ENCODE data around the gene BACH1.
"Not testable (repeated sequence)": the region's sequence is repeated elsewhere in the genome, so short reads cannot be mapped to it uniquely, and the experiment has no call there.

The BACH1 gene

GRCh38 chr21:29298348-29299045 lies at the start of gene BACH1:
TSS of gene BACH1 (plus strand) at chr21:29298922. CDS start at chr21:29321281, 22,359 bp downstream.
- DNase-seq: peak; percentile 89
- CTCF ChIA-PET: interaction anchor here (0.7 to 1.8 kb wide), 7 partner anchors 8 to 210 kb away, joined by 3 to 5 read pairs (median 4); no protein-coding TSS in a partner anchor
- H3K27ac Mint-ChIP-seq: peak within 1 kb of the TSS; percentile 52
- H3K4me1 Mint-ChIP-seq: peaks cover 63% of the 10 kb centered on the region
- H3K4me3 Mint-ChIP-seq: peak within 1 kb of the TSS; percentile 73
- H3K9me3 Mint-ChIP-seq: peaks cover 9% of the 10 kb centered on the region
- H3K27me3 Mint-ChIP-seq: no peaks in the 10 kb centered on the region
- peaks cover 4% of the 10 kb centered on the region for H3K36me3 Mint-ChIP-seq

GRCh38 chr21:29249289-29249688 lies 49.4 kb upstream of the BACH1 start:
- H3K4me1 Mint-ChIP-seq, H3K27ac Mint-ChIP-seq, H3K36me3 Mint-ChIP-seq, H3K4me3 Mint-ChIP-seq, DNase-seq, CTCF ChIA-PET, H3K27me3 Mint-ChIP-seq: not testable (repeated sequence)
- peaks cover 22% of the 10 kb centered on the region for H3K9me3 Mint-ChIP-seq

- Mint-ChIP-seq H3K27ac (no peak overlapping the region), H3K27me3 (peaks cover 4% of the 10 kb centered on the region), H3K9me3 (peaks cover 27% of the 10 kb centered on the region), H3K4me3 (no peak overlapping the region), H3K36me3 (peaks cover 2% of the 10 kb centered on the region), H3K4me1 (no peaks in the 10 kb centered on the region)
- CTCF ChIA-PET: no interaction called here
- DNase-seq: no peak
Measured at GRCh38 chr21:29250636-29251035, 48.1 kb upstream of the BACH1 start.

- H3K4me3 Mint-ChIP-seq, H3K4me1 Mint-ChIP-seq, H3K36me3 Mint-ChIP-seq, CTCF ChIA-PET, H3K27me3 Mint-ChIP-seq, H3K27ac Mint-ChIP-seq, DNase-seq: not testable (repeated sequence)
- H3K9me3 Mint-ChIP-seq: peaks cover 30% of the 10 kb centered on the region
Measured at GRCh38 chr21:29253861-29254260, 44.9 kb upstream of the BACH1 start.

- no peak overlapping the region for H3K27ac Mint-ChIP-seq
- H3K27me3 Mint-ChIP-seq: peaks cover 4% of the 10 kb centered on the region
- H3K4me1 Mint-ChIP-seq: no peaks in the 10 kb centered on the region
- no peak for DNase-seq
- H3K36me3 Mint-ChIP-seq: peaks cover 2% of the 10 kb centered on the region
- H3K9me3 Mint-ChIP-seq: peaks cover 28% of the 10 kb centered on the region
- CTCF ChIA-PET: no interaction called here
- no peak overlapping the region for H3K4me3 Mint-ChIP-seq
Measured at GRCh38 chr21:29254550-29254949, 44.2 kb upstream of the BACH1 start.

GRCh38 chr21:29256126-29256910 lies 42.4 kb upstream of the BACH1 start:
- Mint-ChIP-seq H3K27ac (no peak overlapping the region), H3K4me1 (no peaks in the 10 kb centered on the region), H3K4me3 (no peak overlapping the region), H3K27me3 (no peaks in the 10 kb centered on the region), H3K36me3 (peaks cover 2% of the 10 kb centered on the region), H3K9me3 (peaks cover 28% of the 10 kb centered on the region)
- no peak for DNase-seq
- CTCF ChIA-PET: no interaction called here

- no peak for DNase-seq
- no peaks in the 10 kb centered on the region for H3K27me3 Mint-ChIP-seq
- H3K4me3 Mint-ChIP-seq: no peak overlapping the region
- peaks cover 23% of the 10 kb centered on the region for H3K9me3 Mint-ChIP-seq
- H3K36me3 Mint-ChIP-seq: peaks cover 2% of the 10 kb centered on the region
- no peaks in the 10 kb centered on the region for H3K4me1 Mint-ChIP-seq
- no peak overlapping the region for H3K27ac Mint-ChIP-seq
- CTCF ChIA-PET: no interaction called here
Measured at GRCh38 chr21:29257701-29258100, 41.0 kb upstream of the BACH1 start.

- H3K36me3 Mint-ChIP-seq: peaks cover 2% of the 10 kb centered on the region
- peaks cover 13% of the 10 kb centered on the region for H3K9me3 Mint-ChIP-seq
- no peak overlapping the region for H3K4me3 Mint-ChIP-seq
- no peaks in the 10 kb centered on the region for H3K27me3 Mint-ChIP-seq
- no peaks in the 10 kb centered on the region for H3K4me1 Mint-ChIP-seq
- H3K27ac Mint-ChIP-seq: no peak overlapping the region
- CTCF ChIA-PET: no interaction called here
- DNase-seq: no peak
Measured at GRCh38 chr21:29258626-29259338, 39.9 kb upstream of the BACH1 start.

- CTCF ChIA-PET: no interaction called here
- Mint-ChIP-seq H3K4me3 (no peak overlapping the region), H3K36me3 (no peaks in the 10 kb centered on the region), H3K9me3 (peaks cover 3% of the 10 kb centered on the region), H3K27ac (no peak overlapping the region), H3K27me3 (no peaks in the 10 kb centered on the region), H3K4me1 (no peaks in the 10 kb centered on the region)
- DNase-seq: no peak
Measured at GRCh38 chr21:29260461-29260860, 38.3 kb upstream of the BACH1 start.

- Mint-ChIP-seq H3K9me3 (no peaks in the 10 kb centered on the region), H3K27ac (no peak overlapping the region), H3K36me3 (no peaks in the 10 kb centered on the region), H3K4me3 (no peak overlapping the region), H3K4me1 (peaks cover 2% of the 10 kb centered on the region), H3K27me3 (no peaks in the 10 kb centered on the region)
- DNase-seq: no peak
- CTCF ChIA-PET: interaction anchor here (0.7 kb wide), 1 partner anchor 102 kb away, joined by 3 read pairs; no protein-coding TSS in a partner anchor
Measured at GRCh38 chr21:29261555-29262540, 36.9 kb upstream of the BACH1 start.

- Mint-ChIP-seq H3K27me3 (no peaks in the 10 kb centered on the region), H3K27ac (no peak overlapping the region), H3K9me3 (no peaks in the 10 kb centered on the region), H3K36me3 (no peaks in the 10 kb centered on the region), H3K4me3 (no peak overlapping the region), H3K4me1 (peaks cover 2% of the 10 kb centered on the region)
- no peak for DNase-seq
- CTCF ChIA-PET: no interaction called here
Measured at GRCh38 chr21:29264721-29265120, 34.0 kb upstream of the BACH1 start.

- CTCF ChIA-PET: no interaction called here
- no peak overlapping the region for H3K4me3 Mint-ChIP-seq
- H3K4me1 Mint-ChIP-seq: peaks cover 2% of the 10 kb centered on the region
- H3K27me3 Mint-ChIP-seq: no peaks in the 10 kb centered on the region
- H3K27ac Mint-ChIP-seq: no peak overlapping the region
- DNase-seq: no peak
- no peaks in the 10 kb centered on the region for H3K36me3 Mint-ChIP-seq
- H3K9me3 Mint-ChIP-seq: peaks cover 2% of the 10 kb centered on the region
Measured at GRCh38 chr21:29265690-29266479, 32.8 kb upstream of the BACH1 start.

- Mint-ChIP-seq H3K27me3 (no peaks in the 10 kb centered on the region), H3K9me3 (peaks cover 2% of the 10 kb centered on the region), H3K4me1 (peaks cover 2% of the 10 kb centered on the region), H3K36me3 (no peaks in the 10 kb centered on the region), H3K4me3 (no peak overlapping the region), H3K27ac (no peak overlapping the region)
- CTCF ChIA-PET: no interaction called here
- DNase-seq: no peak
Measured at GRCh38 chr21:29267666-29268065, 31.1 kb upstream of the BACH1 start.
